Gastroesophageal sphincter (tissue), 4 donors: ENCODE measurements around the gene CHRNA4. TPM values are rescaled to one million over a fixed set of nuclear protein-coding genes. Genes with fewer than 3 reads are reported as not detected.
"Not testable (repeated sequence)": the region's sequence is repeated elsewhere in the genome, so short reads cannot be mapped to it uniquely, and the experiment has no call there.

Source experiments
- ATAC-seq: fragments of 150-250 bp; one replicate; pipeline ENCODE4 v1.9.1; 2016; ENCODE audit warnings: mild to moderate bottlenecking, moderate library complexity
- H3K27ac ChIP-seq, 4 donors: fragments of 200-600 bp; sonication (generic) in 3 of 4; 1 replicate in 3 of 4; 2 replicates in 1 of 4; pipeline ENCODE4 v1.5.1; 2016 to 2019
- H3K27me3 ChIP-seq: fragments of 200-600 bp; sonication (generic); one replicate; pipeline ENCODE4 v1.5.1; 2019
- H3K36me3 ChIP-seq, 2 donors: fragments of 200-600 bp; sonication (generic); one replicate each; pipeline ENCODE4 v1.5.1; 2019; ENCODE audit warnings: control low read depth in 1 of 2
- H3K4me1 ChIP-seq, 3 donors: fragments of 200-600 bp; sonication (generic); 1 replicate in 2 of 3; 2 replicates in 1 of 3; pipeline ENCODE4 v1.5.1; 2016 to 2019; ENCODE audit warnings: control low read depth in 2 of 3
- H3K4me3 ChIP-seq, 2 donors: fragments of 200-600 bp; sonication (generic); one replicate each; pipeline ENCODE4 v1.5.1; 2019; ENCODE audit warnings: mild to moderate bottlenecking in 1 of 2, moderate library complexity in 1 of 2
- H3K9me3 ChIP-seq, 3 donors: fragments of 200-600 bp; sonication (generic); one replicate each; pipeline ENCODE4 v1.5.1; 2017 to 2019; ENCODE audit warnings: control low read depth in 2 of 3
- CTCF ChIP-seq, 4 experiments: fragments of 200-600 bp in 2 of 4; fragments of 450-650 bp in 2 of 4; sonication (generic) in 1 of 4; IDR thresholded peaks; one replicate each; pipeline ENCODE4 v1.5.1; 2017 to 2019; ENCODE audit warnings: antibody characterized with exemption in 4 of 4, mild to moderate bottlenecking in 2 of 4, moderate library complexity in 2 of 4
- EP300 ChIP-seq: sonication (generic); formaldehyde crosslinking; IDR thresholded peaks from one replicate; pipeline ENCODE4 v1.6.1; 2017; ENCODE audit warnings: antibody characterized with exemption, mild to moderate bottlenecking
- POLR2A ChIP-seq, 2 donors: fragments of 450-650 bp; IDR thresholded peaks; one replicate each; pipeline ENCODE4 v1.6.1; 2017; ENCODE audit warnings: antibody characterized with exemption in 2 of 2, mild to moderate bottlenecking in 2 of 2, moderate library complexity in 1 of 2
- POLR2AphosphoS5 ChIP-seq: sonication (generic); formaldehyde crosslinking; IDR thresholded peaks from one replicate; pipeline ENCODE4 v1.6.1; 2017; ENCODE audit warnings: antibody characterized with exemption
- WGBS, 2 donors: methylation state at CpG; one replicate each; pipeline ENCODE4 v1.1.5; 2018; ENCODE audit warnings: low coverage in 1 of 2; 5-methylcytosine and 5-hydroxymethylcytosine counted together
- total RNA-seq, 4 donors: library from RNA; depleted of rRNA; stranded (reverse); fragments of >200 nt; gene quantifications; one replicate each; pipeline ENCODE4 v1.1.0, GENCODE V29; 2016

Gene CHRNA4
- total RNA-seq, 4 donors from 2014 or later, result not detected

- Histone ChIP-seq H3K36me3 (no peaks in the 10 kb centered on the region), H3K4me1 (peaks cover 0 to 15% (median 0%) of the 10 kb centered on the region in 3 donors), H3K27ac (no peak overlapping the region), H3K9me3 (peaks cover 0 to 2% (median 0%) of the 10 kb centered on the region in 3 donors), H3K27me3 (peaks cover 89% of the 10 kb centered on the region), H3K4me3 (no peak overlapping the region)
- no peak for TF ChIP-seq CTCF (IDR thresholded peaks at IDR 0.05)
- no peak for TF ChIP-seq POLR2A (IDR thresholded peaks at IDR 0.05)
- WGBS, 2 donors, result 56% methylated on average over 3 of the region's 23 CpGs; no CpG with 5 or more reads in 1 of the 2 donors
- no peak for ATAC-seq
These were observed 53.5 kb downstream of the CHRNA4 start for GRCh38 chr20:63307538-63308217.

- TF ChIP-seq EP300, result no peak
- TF ChIP-seq CTCF (IDR thresholded peaks at IDR 0.05), result no peak
- peaks cover 88% of the 10 kb centered on the region for H3K27me3 ChIP-seq
- WGBS, 2 donors, result 80% methylated on average over 1 of the region's 35 CpGs; no CpG with 5 or more reads in 1 of the 2 donors
These were observed 54.2 kb downstream of the CHRNA4 start for GRCh38 chr20:63306673-63307537.

GRCh38 chr20:63305933-63306672 lies 55.0 kb downstream of the CHRNA4 start:
- 80% methylated on average over 3 of the region's 30 CpGs; no CpG with 5 or more reads in 1 of the 2 donors for WGBS, 2 donors
- not testable (repeated sequence) for ATAC-seq, H3K4me3 ChIP-seq, H3K4me1 ChIP-seq, H3K27ac ChIP-seq, H3K36me3 ChIP-seq
- Histone ChIP-seq H3K27me3 (peaks cover 90% of the 10 kb centered on the region), H3K9me3 (peaks cover 0 to 18% (median 0%) of the 10 kb centered on the region in 3 donors)

More at GRCh38 chr20:63306673-63307537, 54.2 kb downstream of the CHRNA4 start:
- Histone ChIP-seq H3K4me3 (no peak overlapping the region), H3K36me3 (no peaks in the 10 kb centered on the region), H3K9me3 (peaks cover 0 to 10% (median 0%) of the 10 kb centered on the region in 3 donors), H3K27ac (no peak overlapping the region), H3K4me1 (peaks cover 0 to 8% (median 0%) of the 10 kb centered on the region in 3 donors)
- ATAC-seq, result no peak

GRCh38 chr20:63305393-63305792 lies 55.8 kb downstream of the CHRNA4 start:
- H3K4me1 ChIP-seq, result peaks cover 0 to 8% (median 0%) of the 10 kb centered on the region in 3 donors
- no peak overlapping the region for H3K4me3 ChIP-seq
- 0% methylated on average over 1 of the region's 8 CpGs; no CpG with 5 or more reads in 1 of the 2 donors for WGBS, 2 donors
- ATAC-seq, result no peak
- peaks cover 94% of the 10 kb centered on the region for H3K27me3 ChIP-seq
- peaks cover 0 to 23% (median 0%) of the 10 kb centered on the region in 3 donors for H3K9me3 ChIP-seq
- H3K36me3 ChIP-seq, result no peaks in the 10 kb centered on the region
- TF ChIP-seq CTCF (IDR thresholded peaks at IDR 0.05) (no peak), POLR2AphosphoS5 (no peak), EP300 (no peak), POLR2A (IDR thresholded peaks at IDR 0.05) (no peak)
- H3K27ac ChIP-seq, result no peak overlapping the region

- Histone ChIP-seq H3K36me3 (no peaks in the 10 kb centered on the region), H3K4me3 (no peak overlapping the region), H3K9me3 (peaks cover 0 to 23% (median 0%) of the 10 kb centered on the region in 3 donors), H3K27me3 (peaks cover 93% of the 10 kb centered on the region), H3K4me1 (no peaks in the 10 kb centered on the region), H3K27ac (no peak overlapping the region)
- ATAC-seq, result no peak
- 31 to 37% methylated on average over 4 to 5 of the region's 5 CpGs for whole genome bisulfite sequencing, 2 donors
- TF ChIP-seq POLR2AphosphoS5 (no peak), EP300 (no peak), CTCF (IDR thresholded peaks at IDR 0.05) (no peak), POLR2A (IDR thresholded peaks at IDR 0.05) (no peak)
These were observed 58.0 kb downstream of the CHRNA4 start for GRCh38 chr20:63303095-63303666.
